GM20000 (cell line): ENCODE results near the gene ZNF638.

Experiments
- DNase-seq: peaks from one replicate; pipeline ENCODE4 v3.0.0; 2012; ENCODE audit warnings: low spot score
- CTCF ChIP-seq: IDR thresholded peaks from 2 replicates; pipeline ENCODE4 v1.5.1; 2012; ENCODE audit warnings: mild to moderate bottlenecking, control low read depth; ENCODE audit errors: extremely low read depth, missing control alignments

Gene ZNF638

GRCh38 chr2:71474116-71474743 is 142.6 kb downstream of the ZNF638 start:
- no peak for TF ChIP-seq CTCF
- DNase-seq, result no peak

GRCh38 chr2:71474744-71475397 is 143.3 kb downstream of the ZNF638 start:
- no peak for DNase-seq
- TF ChIP-seq CTCF, result no peak

GRCh38 chr2:71476495-71476894 is 144.9 kb downstream of the ZNF638 start:
- no peak for DNase-seq
- TF ChIP-seq CTCF, result no peak

GRCh38 chr2:71477231-71477691 is 145.7 kb downstream of the ZNF638 start:
- DNase-seq, result no peak
- no peak for TF ChIP-seq CTCF

GRCh38 chr2:71478806-71479205 is 147.2 kb downstream of the ZNF638 start:
- no peak for DNase-seq
- TF ChIP-seq CTCF, result no peak

GRCh38 chr2:71479261-71479660 is 147.7 kb downstream of the ZNF638 start:
- TF ChIP-seq CTCF, result no peak
- DNase-seq, result no peak

- TF ChIP-seq CTCF, result no peak
- no peak for DNase-seq
Observed at GRCh38 chr2:71481111-71481510, 149.5 kb downstream of the ZNF638 start.
